HG02884 (cell line): ENCODE results near the gene BRMS1.
A peak's percentile ranks its signal among the peaks of the same experiment; 100 is the strongest.
"Not testable (repeated sequence)": the region's sequence is repeated elsewhere in the genome, so short reads cannot be mapped to it uniquely, and the experiment has no call there.

Source experiments
- ATAC-seq: cut with Tn5 transposase; IDR thresholded peaks from one replicate; pipeline ENCODE4 v1.9.1; 2021; ENCODE audit warnings: mild to moderate bottlenecking, moderate library complexity; ENCODE audit not compliant: unreplicated experiment

Gene BRMS1

DNA sequence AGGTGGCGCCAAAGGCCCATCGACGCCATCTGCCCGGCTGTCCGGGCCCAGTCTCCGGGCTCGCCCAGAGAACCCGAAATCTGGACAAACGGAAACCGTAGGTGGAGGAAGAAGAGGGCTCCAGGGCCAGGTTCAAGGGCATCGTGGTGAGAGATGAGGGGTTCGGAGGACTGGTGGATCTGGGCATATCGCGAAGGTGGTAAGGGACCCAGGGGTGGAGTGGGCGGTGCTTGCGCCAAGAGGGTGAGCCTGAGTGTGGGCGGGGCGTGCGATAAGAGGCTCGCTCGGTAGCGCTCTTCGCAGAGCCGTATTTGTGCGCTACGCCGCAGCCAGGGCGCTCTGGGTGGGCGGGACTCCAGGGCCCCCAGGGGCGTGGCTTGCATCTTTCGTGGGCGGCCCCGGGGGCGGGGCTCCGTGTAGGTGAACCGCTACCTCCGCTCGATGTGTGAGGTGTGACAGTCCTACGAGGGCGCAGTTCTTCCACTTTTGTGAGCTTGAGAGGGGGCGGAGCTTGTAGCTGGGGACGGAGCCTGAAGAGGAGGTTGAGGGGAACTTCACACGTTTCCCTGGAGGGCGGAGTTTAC is 32.8 kb downstream of the BRMS1 start:
- peak; percentile 55 for ATAC-seq

DNA sequence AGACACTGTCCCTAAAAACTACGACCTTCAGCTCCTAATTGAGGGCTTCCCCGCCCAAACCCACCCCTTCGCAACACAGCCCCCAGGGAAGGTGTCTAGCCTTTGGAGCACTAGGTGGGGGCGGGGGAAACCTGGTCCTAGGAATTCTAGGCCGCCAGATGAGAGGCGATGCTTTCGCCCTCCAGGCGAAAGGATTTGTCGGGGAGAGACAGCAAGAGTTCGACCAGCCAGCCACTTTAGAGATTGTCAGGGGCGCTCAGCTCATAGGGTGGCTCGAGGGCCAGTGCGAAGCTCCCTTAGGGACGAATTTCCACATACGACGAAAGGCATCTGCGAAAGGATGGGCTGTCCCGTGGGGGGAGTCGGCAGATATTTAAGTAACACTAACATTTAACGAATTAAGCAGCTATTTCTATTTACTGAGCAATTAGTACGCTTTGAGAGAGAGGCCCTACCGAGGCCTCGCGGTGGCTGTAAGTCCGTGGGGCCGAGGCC is 33.4 kb downstream of the BRMS1 start:
- peak; percentile 34 for ATAC-seq

DNA sequence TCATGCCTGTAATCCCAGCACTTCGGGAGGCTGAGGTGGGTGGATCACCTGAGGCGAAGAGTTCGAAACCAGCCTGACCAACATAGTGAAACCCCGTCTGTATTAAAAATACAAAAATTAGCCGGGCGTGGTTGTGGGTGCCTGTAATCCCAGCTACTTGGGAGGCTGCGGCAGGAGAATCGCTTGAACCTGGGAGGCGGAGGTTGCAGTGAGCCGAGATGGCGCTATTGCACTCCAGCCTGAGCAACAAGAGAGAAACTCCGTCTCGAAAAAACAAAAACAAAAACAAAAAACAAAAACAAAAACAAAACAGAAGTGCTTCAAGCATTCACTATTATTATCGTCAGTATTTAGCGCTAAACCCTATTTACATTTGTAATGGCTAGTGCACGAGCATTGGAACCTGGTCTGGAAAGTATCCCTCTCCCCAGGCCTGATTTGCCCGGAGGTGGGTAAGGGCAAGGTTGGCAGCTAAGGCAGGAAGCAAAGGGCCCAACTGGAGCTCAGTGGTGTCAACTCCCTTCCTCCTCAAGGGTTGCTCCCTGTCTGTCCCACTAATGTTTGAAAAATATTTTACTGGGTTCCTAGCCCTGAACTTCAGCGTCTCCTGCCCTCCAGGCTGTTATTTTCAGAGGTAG is 34.0 kb downstream of the BRMS1 start:
- ATAC-seq = not testable (repeated sequence)

DNA sequence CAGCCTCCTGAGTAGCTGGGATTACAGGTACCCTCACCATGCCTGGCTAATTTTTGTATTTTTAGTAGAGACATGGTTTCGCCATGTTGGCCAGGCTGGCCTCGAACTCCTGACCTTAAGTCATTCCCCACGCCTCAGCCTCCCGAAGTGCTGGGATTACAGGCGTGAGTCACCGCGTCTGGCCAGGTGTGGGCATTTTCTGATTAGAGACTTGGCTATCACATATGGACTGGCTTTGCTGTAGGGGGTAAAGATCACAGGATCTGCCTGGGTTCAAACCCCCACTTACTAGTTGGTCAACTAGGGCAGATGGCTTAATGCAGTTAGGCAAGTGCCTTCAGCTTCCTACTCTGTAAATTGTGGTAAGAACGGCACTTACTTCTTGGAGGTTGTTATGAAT is 34.6 kb downstream of the BRMS1 start:
- ATAC-seq = no peak

- ATAC-seq = no peak
These were observed 35.4 kb downstream of the BRMS1 start for GRCh38 chr11:66309475-66309874.

DNA sequence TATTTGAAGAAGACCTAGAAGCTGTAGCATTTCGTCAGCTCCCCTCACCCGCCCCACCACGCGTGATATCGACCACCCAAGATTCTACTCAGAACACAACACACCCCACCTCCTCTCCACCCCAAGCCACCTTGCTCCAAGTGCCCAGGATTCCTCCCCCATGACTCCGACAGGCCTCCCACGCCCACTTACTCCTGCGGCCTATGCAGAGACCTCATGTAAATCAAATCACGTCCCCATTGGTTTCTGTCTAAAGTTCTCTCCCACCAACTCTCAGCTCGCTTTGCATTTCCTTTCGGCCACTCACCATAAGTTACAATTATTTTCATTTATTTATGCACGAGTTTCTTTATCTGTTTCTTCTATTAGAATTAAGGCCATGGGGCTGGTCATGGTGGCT is 42.2 kb downstream of the BRMS1 start:
- ATAC-seq = no peak

GRCh38 chr11:66299186-66299585 is 45.7 kb downstream of the BRMS1 start:
- ATAC-seq = no peak

DNA sequence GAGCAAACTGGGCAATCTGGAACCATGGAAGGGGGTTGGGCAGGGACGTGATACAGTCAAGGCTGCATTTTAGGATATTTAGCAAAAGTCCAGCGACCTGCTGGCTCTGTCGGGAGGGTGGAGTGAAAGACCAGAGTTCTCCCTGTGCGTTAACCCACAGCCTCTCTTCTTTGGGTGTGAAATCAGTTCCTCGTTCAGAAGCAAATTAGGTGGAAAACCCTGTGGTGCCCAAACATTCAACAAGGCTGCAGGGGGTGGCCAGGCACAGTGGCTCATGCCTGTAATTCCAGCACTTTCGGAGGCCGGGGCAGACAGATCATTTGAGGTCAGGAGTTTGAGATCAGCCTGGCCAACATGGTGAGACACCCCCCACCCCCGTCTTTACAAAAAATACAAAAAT is 47.3 kb downstream of the BRMS1 start:
- ATAC-seq = no peak

GRCh38 chr11:66294626-66295620 is 50.0 kb downstream of the BRMS1 start:
- ATAC-seq = no peak

GRCh38 chr11:66293777-66294625 is 50.9 kb downstream of the BRMS1 start:
- ATAC-seq = no peak

- no peak for ATAC-seq
These were observed 51.6 kb downstream of the BRMS1 start for GRCh38 chr11:66293352-66293751.

DNA sequence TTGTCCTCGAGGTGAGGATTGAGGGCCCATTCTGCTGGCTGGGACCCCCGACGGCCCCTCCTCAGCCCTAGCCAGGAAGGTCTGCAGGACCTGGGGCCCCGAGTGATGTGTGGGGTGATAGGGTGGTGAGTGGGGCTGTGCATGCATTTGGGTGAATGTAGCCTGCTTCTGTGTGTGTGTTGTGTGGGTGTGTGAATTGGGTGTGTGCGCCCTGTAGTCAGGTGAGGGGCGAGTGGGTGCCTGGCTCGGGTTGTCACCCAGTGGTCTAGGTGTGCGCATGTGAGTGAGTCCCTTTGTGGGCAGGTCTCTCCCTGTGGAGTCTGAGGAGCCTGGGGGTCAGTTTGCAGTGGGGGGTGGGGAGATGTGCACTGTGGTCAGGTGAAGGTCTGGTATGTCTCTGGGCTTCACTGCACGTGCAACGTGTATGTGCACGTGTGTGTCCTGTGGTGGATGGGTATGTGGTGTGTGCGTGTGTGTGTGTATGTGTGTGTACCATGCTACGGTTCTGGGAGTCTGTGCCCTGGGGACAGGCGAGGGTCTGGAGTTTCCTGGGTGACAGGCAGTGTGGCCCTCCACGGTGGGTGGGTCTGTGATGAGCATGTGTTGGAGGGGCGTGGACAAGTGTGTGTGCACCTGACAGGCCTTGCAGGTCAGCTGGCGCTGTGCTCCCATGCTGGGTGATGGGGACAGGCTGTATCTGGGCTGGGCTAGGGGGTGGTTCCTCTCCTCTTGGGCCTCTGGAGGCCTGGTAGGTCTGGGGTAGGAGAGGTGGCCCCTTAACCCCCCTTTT is 52.2 kb downstream of the BRMS1 start:
- ATAC-seq = no peak

DNA sequence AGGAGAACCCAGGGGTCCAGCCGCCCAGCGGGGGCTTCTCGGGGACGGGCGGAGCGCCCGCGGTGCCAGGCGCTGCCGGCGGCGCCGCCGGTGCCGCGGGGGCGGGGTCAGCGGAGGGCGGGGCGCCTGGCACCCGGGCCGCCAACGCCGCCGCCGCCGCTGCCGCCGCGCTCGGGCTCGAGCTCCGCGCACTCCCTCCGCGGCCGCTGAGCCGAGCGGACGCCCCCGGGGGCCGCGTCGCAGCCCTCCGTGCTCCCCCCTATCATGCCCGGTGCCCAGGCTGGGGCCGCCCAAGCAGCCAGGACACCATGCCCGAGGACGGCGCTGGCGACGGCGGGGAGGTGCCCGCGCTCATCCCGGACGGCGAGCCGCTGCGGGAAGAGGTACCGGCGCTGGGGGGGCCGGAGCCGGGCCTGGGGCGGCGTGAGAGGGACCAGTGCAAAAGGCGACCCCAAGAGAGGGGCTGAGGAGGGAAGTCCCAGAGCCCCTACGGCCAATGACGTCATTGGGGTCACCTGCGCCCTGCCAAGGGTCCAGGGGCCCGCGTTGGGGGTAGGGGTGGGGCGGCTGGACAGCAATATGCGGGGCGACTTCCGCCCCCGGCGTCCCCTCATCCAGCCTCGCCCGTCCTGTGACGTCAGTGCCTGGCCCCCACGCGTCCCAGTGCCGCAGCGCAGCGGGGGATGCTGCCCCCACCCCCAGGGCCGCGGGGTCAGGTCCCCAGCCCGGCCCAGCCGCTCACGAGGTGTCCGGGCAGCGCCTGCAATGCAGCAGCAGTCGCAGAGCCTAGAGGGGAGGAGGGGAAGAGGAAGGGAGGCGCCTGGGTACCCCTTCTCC is 53.0 kb downstream of the BRMS1 start, which contains the start of gene TMEM151A:
Gene TMEM151A (plus strand): TSS at position 189 of the 837 bp plus-strand sequence. CDS start 120 bp downstream, at position 309.
- no peak for ATAC-seq

DNA sequence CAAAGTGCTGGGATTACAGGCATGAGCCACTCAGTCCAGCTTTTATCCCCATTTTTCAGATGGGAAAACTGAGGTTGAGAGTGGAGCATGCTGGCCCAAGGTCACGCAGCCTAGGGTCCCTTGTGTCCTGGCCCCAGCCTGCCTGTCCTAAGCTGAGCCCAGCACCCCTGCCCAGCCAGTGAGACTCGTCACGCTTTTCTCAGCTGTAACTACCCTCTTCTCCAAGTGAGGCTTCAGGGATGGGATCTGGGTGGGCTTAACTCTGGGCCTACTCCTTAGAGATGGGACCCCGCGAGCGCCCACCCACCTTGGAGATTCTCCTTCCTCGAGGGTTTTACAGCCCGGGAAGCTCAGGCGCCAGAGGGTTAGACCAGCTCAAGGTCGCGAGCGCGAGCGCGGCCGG is 53.6 kb downstream of the BRMS1 start:
- ATAC-seq = no peak

DNA sequence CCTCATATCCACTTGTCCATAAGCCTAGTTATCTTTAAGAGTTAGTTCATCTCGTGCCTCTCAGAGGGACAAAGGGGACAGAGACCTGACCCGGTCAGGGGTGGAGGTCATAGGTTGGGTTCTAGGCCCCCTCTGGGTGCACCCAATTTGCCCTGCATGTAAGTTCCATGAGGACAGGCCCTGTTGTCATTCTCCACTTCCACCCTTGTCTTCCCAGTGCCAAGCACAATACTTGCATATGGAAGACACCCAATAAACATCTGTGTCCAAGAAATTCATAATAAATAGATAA is 54.6 kb downstream of the BRMS1 start:
- no peak for ATAC-seq

DNA sequence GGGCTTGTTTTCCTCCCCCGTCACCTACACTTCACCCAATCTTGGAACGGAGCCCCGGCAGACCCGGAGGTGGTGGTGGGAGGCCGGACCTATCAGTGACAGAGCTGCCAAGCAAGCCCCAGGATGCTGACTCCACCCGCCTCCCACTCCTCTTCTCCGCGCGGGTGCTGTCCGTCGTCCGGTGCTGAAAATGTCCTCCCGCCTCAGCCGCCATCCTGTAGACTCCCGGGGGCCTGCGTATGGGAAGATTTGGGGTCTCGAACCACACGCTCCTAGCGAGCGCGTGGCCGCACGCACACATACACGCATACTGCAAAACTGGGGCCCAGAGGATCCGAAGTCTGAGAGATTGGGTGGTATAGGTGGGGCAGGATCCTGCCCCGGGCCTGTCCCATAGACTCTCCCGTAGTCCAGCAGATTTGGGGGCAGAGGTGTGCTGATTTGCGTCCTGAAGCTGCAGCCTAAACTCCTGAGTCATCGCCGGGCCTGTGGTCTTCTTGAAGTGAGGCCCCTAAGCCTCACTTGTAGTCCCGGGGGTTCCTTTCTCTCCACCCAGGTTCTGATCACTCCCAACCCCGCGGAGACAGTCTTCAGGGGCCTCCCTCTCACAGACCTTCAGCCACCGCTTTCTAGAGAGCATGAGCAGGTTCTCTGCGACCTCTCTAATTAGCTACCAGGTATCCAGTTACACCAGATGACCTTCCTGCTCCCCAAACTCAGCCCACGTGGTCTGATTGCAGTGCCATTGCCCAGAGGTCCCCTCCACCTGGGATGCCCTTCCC is 55.2 kb downstream of the BRMS1 start:
- ATAC-seq = peak; percentile 32

- ATAC-seq = peak; percentile 88
These were observed 56.0 kb downstream of the BRMS1 start, which contains the start of gene YIF1A for GRCh38 chr11:66288671-66289547. YIF1A (minus strand) TSS chr11:66289143; CDS start chr11:66288985, 158 bp downstream.
